Measurements from ENCODE around the gene HASPIN. TPM values are rescaled to one million over a fixed set of nuclear protein-coding genes. Genes with fewer than 3 reads are reported as not detected.

Gene HASPIN
- polyA plus RNA-seq (ENCODE audit: insufficient read length in 4 of 4) = 1 to 10 TPM; 2.9 to 3.9 (median 3.4) TPM

GRCh38 chr17:3723556-3724377 lies at the start of gene HASPIN:
HASPIN (plus strand) TSS chr17:3723903; CDS start chr17:3723936, 33 bp downstream.
- DNase-seq (ENCODE audit: low read depth in 4 of 4, low spot score in 3 of 4) = peak; percentile 87 to 90 (median 88)

- DNase-seq (ENCODE audit: low read depth in 4 of 4, low spot score in 3 of 4) = no peak
These were observed 47.8 kb upstream of the HASPIN start for GRCh38 chr17:3675886-3676285.

GRCh38 chr17:3678095-3678820 lies 45.4 kb upstream of the HASPIN start:
- DNase-seq (ENCODE audit: low read depth in 4 of 4, low spot score in 3 of 4) = no peak

GRCh38 chr17:3678821-3679530 lies 44.7 kb upstream of the HASPIN start:
- no peak for DNase-seq (ENCODE audit: low read depth in 4 of 4, low spot score in 3 of 4)

- DNase-seq (ENCODE audit: low read depth in 4 of 4, low spot score in 3 of 4) = no peak
These were observed 44.1 kb upstream of the HASPIN start for GRCh38 chr17:3679531-3680126.

GRCh38 chr17:3681057-3681456 lies 42.6 kb upstream of the HASPIN start:
- DNase-seq (ENCODE audit: low read depth in 4 of 4, low spot score in 3 of 4) = no peak

- DNase-seq (ENCODE audit: low read depth in 4 of 4, low spot score in 3 of 4) = no peak
These were observed 42.1 kb upstream of the HASPIN start for GRCh38 chr17:3681565-3681964.

GRCh38 chr17:3682033-3682432 lies 41.7 kb upstream of the HASPIN start:
- DNase-seq (ENCODE audit: low read depth in 4 of 4, low spot score in 3 of 4) = no peak

- DNase-seq (ENCODE audit: low read depth in 4 of 4, low spot score in 3 of 4) = no peak
These were observed 40.6 kb upstream of the HASPIN start for GRCh38 chr17:3683054-3683511.

GRCh38 chr17:3685174-3685573 lies 38.5 kb upstream of the HASPIN start:
- no peak for DNase-seq (ENCODE audit: low read depth in 4 of 4, low spot score in 3 of 4)

GRCh38 chr17:3688027-3688553 lies 35.6 kb upstream of the HASPIN start:
- no peak for DNase-seq (ENCODE audit: low read depth in 4 of 4, low spot score in 3 of 4)

GRCh38 chr17:3688852-3689261 lies 34.8 kb upstream of the HASPIN start:
- no peak for DNase-seq (ENCODE audit: low read depth in 4 of 4, low spot score in 3 of 4)

GRCh38 chr17:3689262-3690093 lies 34.2 kb upstream of the HASPIN start:
- DNase-seq (ENCODE audit: low read depth in 4 of 4, low spot score in 3 of 4) = no peak

- DNase-seq (ENCODE audit: low read depth in 4 of 4, low spot score in 3 of 4) = no peak
These were observed 33.5 kb upstream of the HASPIN start for GRCh38 chr17:3690094-3690715.

GRCh38 chr17:3691617-3692067 lies 32.1 kb upstream of the HASPIN start:
- no peak for DNase-seq (ENCODE audit: low read depth in 4 of 4, low spot score in 3 of 4)

- no peak for DNase-seq (ENCODE audit: low read depth in 4 of 4, low spot score in 3 of 4)
These were observed 31.4 kb upstream of the HASPIN start for GRCh38 chr17:3692346-3692745.

GRCh38 chr17:3693141-3693540 lies 30.6 kb upstream of the HASPIN start:
- no peak for DNase-seq (ENCODE audit: low read depth in 4 of 4, low spot score in 3 of 4)

GRCh38 chr17:3693829-3694231 lies 29.9 kb upstream of the HASPIN start:
- no peak for DNase-seq (ENCODE audit: low read depth in 4 of 4, low spot score in 3 of 4)

- DNase-seq (ENCODE audit: low read depth in 4 of 4, low spot score in 3 of 4) = no peak
These were observed 28.5 kb upstream of the HASPIN start for GRCh38 chr17:3695129-3695722.
